Sigmoid colon (tissue), 4 donors: ENCODE measurements around the gene CLRN2.

Experiments
- CTCF ChIP-seq, 4 experiments: fragments of 450-650 bp in 3 of 4; fragments of 200-600 bp in 1 of 4; IDR thresholded peaks; one replicate each; pipeline ENCODE4 v1.5.1; 2016 to 2019; ENCODE audit warnings: antibody characterized with exemption in 4 of 4, mild to moderate bottlenecking in 3 of 4, moderate library complexity in 2 of 4
- EP300 ChIP-seq, 4 donors: sonication (generic); formaldehyde crosslinking; IDR thresholded peaks; one replicate each; pipeline ENCODE4 v1.6.1; 2017; ENCODE audit warnings: antibody characterized with exemption in 4 of 4
- POLR2A ChIP-seq, 2 donors: fragments of 450-650 bp; IDR thresholded peaks; one replicate each; pipeline ENCODE4 v1.6.1; 2016; ENCODE audit warnings: antibody characterized with exemption in 2 of 2, mild to moderate bottlenecking in 2 of 2, moderate library complexity in 2 of 2
- POLR2AphosphoS5 ChIP-seq, 4 donors: sonication (generic); formaldehyde crosslinking; IDR thresholded peaks; one replicate each; pipeline ENCODE4 v1.6.1; 2017; ENCODE audit warnings: antibody characterized with exemption in 4 of 4

- no peak for TF ChIP-seq CTCF (IDR thresholded peaks at IDR 0.05)
- no peak for TF ChIP-seq EP300 (IDR thresholded peaks at IDR 0.05)
- no peak for TF ChIP-seq POLR2A (IDR thresholded peaks at IDR 0.05)
- TF ChIP-seq POLR2AphosphoS5 (IDR thresholded peaks at IDR 0.05): no peak
Measured at GRCh38 chr4:17480210-17480927, 34.6 kb upstream of the CLRN2 start.
